ENCODE data around the gene CCNO. TPM values are rescaled to one million over a fixed set of nuclear protein-coding genes. Genes with fewer than 3 reads are reported as not detected.

CCNO gene, protein sequence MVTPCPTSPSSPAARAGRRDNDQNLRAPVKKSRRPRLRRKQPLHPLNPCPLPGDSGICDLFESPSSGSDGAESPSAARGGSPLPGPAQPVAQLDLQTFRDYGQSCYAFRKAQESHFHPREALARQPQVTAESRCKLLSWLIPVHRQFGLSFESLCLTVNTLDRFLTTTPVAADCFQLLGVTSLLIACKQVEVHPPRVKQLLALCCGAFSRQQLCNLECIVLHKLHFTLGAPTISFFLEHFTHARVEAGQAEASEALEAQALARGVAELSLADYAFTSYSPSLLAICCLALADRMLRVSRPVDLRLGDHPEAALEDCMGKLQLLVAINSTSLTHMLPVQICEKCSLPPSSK
- polyA plus RNA-seq: 1.1 and 3.0 TPM in 2 replicates

GRCh38 chr5:55232985-55233928 lies at the start of gene CCNO:
Gene CCNO, minus strand, starts transcription at chr5:55233608. Its CDS starts 85 bp downstream, at chr5:55233523.

DNA sequence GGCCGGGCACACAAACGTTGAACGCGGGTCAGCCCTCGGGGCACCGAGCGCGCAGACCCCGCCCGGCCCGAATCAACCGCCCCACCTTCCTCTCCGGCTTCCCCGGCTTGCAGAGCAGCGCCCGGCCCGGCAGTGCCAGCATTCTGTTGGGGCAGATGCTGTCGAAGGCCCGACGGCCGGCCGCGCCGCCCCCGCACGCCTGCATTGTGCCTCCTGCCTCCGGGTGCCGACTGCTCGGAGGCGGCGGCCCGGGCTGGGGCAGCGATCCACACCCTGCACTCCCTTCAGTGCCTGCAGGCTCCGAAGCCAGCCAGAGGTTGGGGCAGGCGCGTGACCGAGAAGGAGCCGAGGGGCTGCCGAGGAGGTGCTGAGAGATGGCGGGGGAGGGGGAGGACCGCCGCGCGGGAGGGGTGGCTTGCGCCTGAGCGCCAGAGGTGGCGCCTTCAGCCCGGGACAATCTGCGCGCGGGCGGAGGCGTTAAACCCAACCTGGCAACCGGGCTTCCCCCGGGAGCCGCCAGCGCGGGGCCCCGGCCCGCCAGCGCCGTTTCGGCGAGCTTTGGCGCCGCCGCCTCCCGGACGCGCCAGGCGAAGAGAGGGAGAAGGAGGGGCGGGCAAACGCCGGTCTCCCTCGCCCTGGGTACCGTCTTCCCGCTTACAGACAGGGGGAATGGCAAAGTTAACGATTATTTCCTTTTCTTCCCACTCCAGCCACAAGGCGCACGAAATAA lies 6.3 kb downstream of the CCNO start, which contains the start of gene MCIDAS:
Gene MCIDAS, minus strand, starts transcription at position 382 of the 730 bp plus-strand sequence. Its CDS starts 177 bp downstream, at position 205.

Other genes with a start within 250 kb of the CCNO start
- gene ESM1, start 248.0 kb downstream of the CCNO start, polyA plus RNA-seq: not detected in 2 replicates
- gene GZMK, start 209.4 kb downstream of the CCNO start, polyA plus RNA-seq: not detected in 2 replicates
- not detected in 2 replicates for gene GZMA, start 131.0 kb downstream of the CCNO start, polyA plus RNA-seq
- gene GPX8, start 73.4 kb downstream of the CCNO start, polyA plus RNA-seq: 1.8 and 12.3 TPM in 2 replicates
- 0.21 TPM in 1 of 2 replicates, not detected in the other for gene CDC20B, start 60.4 kb downstream of the CCNO start, polyA plus RNA-seq
- gene MCIDAS, start 6.3 kb downstream of the CCNO start, polyA plus RNA-seq: not detected in 2 replicates
- 32.1 and 57.0 TPM in 2 replicates for gene DHX29, start 74.1 kb upstream of the CCNO start, polyA plus RNA-seq
- 41.0 and 53.4 TPM in 2 replicates for gene MTREX, start 74.4 kb upstream of the CCNO start, polyA plus RNA-seq